Parathyroid adenoma (tissue), 2 donors: ENCODE measurements around the gene TGFA.

ENCODE experiments used
- H2AFZ ChIP-seq: fragments of 300-600 bp; sonication (generic); one replicate; pipeline ENCODE4 v1.7.0; 2017; ENCODE audit warnings: antibody characterized with exemption, mild to moderate bottlenecking
- H3K27ac ChIP-seq: fragments of 300-600 bp; sonication (generic); one replicate; pipeline ENCODE4 v1.7.0; 2017
- H3K27me3 ChIP-seq: fragments of 300-600 bp; sonication (generic); one replicate; pipeline ENCODE4 v1.7.0; 2017; ENCODE audit warnings: low read length; ENCODE audit not compliant: control insufficient read depth, insufficient read depth
- H3K36me3 ChIP-seq: fragments of 300-600 bp; sonication (generic); one replicate; pipeline ENCODE4 v1.7.0; 2017; ENCODE audit warnings: low read length; ENCODE audit not compliant: control insufficient read depth, insufficient read depth
- H3K4me1 ChIP-seq: fragments of 300-600 bp; sonication (generic); one replicate; pipeline ENCODE4 v1.7.0; 2017; ENCODE audit warnings: control low read depth
- H3K4me2 ChIP-seq: fragments of 300-600 bp; sonication (generic); one replicate; pipeline ENCODE4 v1.7.0; 2017; ENCODE audit warnings: low read length
- H3K4me3 ChIP-seq: fragments of 300-600 bp; sonication (generic); one replicate; pipeline ENCODE4 v1.7.0; 2017; ENCODE audit warnings: low read depth, low read length
- H3K79me2 ChIP-seq: fragments of 300-600 bp; sonication (generic); one replicate; pipeline ENCODE4 v1.7.0; 2017; ENCODE audit warnings: control low read depth
- H3K9ac ChIP-seq: fragments of 300-600 bp; sonication (generic); one replicate; pipeline ENCODE4 v1.7.0; 2017; ENCODE audit warnings: mild to moderate bottlenecking
- H3K9me3 ChIP-seq: fragments of 300-600 bp; sonication (generic); one replicate; pipeline ENCODE4 v1.7.0; 2017; ENCODE audit warnings: low read length; ENCODE audit not compliant: control insufficient read depth
- CTCF ChIP-seq: fragments of 300-600 bp; sonication (generic); IDR thresholded peaks from one replicate; pipeline ENCODE4 v1.7.0; 2017; ENCODE audit warnings: antibody characterized with exemption, mild to moderate bottlenecking
- donor health status: primary hyperparathyroidism.

The TGFA gene

GRCh38 chr2:70420740-70421139, 132.9 kb downstream of the TGFA start:
- Histone ChIP-seq H3K9me3 (no peaks in the 10 kb centered on the region), H3K36me3 (no peaks in the 10 kb centered on the region), H3K27ac (no peak overlapping the region), H2AFZ (peak overlapping the region; percentile 60), H3K27me3 (no peaks in the 10 kb centered on the region), H3K9ac (no peak overlapping the region), H3K79me2 (no peaks in the 10 kb centered on the region), H3K4me3 (no peak overlapping the region), H3K4me1 (no peaks in the 10 kb centered on the region), H3K4me2 (no peak overlapping the region)
- no peak for TF ChIP-seq CTCF

GRCh38 chr2:70420143-70420542, 133.5 kb downstream of the TGFA start:
- Histone ChIP-seq H3K9ac (no peak overlapping the region), H3K27me3 (no peaks in the 10 kb centered on the region), H2AFZ (peak overlapping the region; percentile 60), H3K4me2 (no peak overlapping the region), H3K4me3 (no peak overlapping the region), H3K79me2 (no peaks in the 10 kb centered on the region), H3K36me3 (no peaks in the 10 kb centered on the region), H3K9me3 (no peaks in the 10 kb centered on the region), H3K4me1 (no peaks in the 10 kb centered on the region), H3K27ac (no peak overlapping the region)
- no peak for TF ChIP-seq CTCF

GRCh38 chr2:70418514-70418913, 135.1 kb downstream of the TGFA start:
- no peak overlapping the region for H3K27ac ChIP-seq
- H3K36me3 ChIP-seq: no peaks in the 10 kb centered on the region
- H2AFZ ChIP-seq: no peak overlapping the region
- no peaks in the 10 kb centered on the region for H3K9me3 ChIP-seq
- TF ChIP-seq CTCF: no peak
- H3K4me1 ChIP-seq: no peaks in the 10 kb centered on the region
- H3K4me2 ChIP-seq: no peak overlapping the region
- no peak overlapping the region for H3K9ac ChIP-seq
- H3K79me2 ChIP-seq: no peaks in the 10 kb centered on the region
- H3K4me3 ChIP-seq: no peak overlapping the region
- no peaks in the 10 kb centered on the region for H3K27me3 ChIP-seq

GRCh38 chr2:70417011-70417410, 136.6 kb downstream of the TGFA start:
- Histone ChIP-seq H3K27ac (no peak overlapping the region), H3K4me3 (no peak overlapping the region), H2AFZ (no peak overlapping the region), H3K9me3 (no peaks in the 10 kb centered on the region), H3K4me1 (no peaks in the 10 kb centered on the region), H3K27me3 (no peaks in the 10 kb centered on the region), H3K79me2 (no peaks in the 10 kb centered on the region), H3K4me2 (no peak overlapping the region), H3K9ac (no peak overlapping the region), H3K36me3 (no peaks in the 10 kb centered on the region)
- TF ChIP-seq CTCF: no peak

- TF ChIP-seq CTCF: no peak
- Histone ChIP-seq H3K4me1 (no peaks in the 10 kb centered on the region), H3K4me3 (no peak overlapping the region), H3K4me2 (no peak overlapping the region), H3K79me2 (no peaks in the 10 kb centered on the region), H3K27me3 (no peaks in the 10 kb centered on the region), H3K9ac (no peak overlapping the region), H2AFZ (no peak overlapping the region), H3K36me3 (no peaks in the 10 kb centered on the region), H3K27ac (no peak overlapping the region), H3K9me3 (no peaks in the 10 kb centered on the region)
Measured at GRCh38 chr2:70412294-70413070, 141.1 kb downstream of the TGFA start.
